GM12892 (cell line): ENCODE measurements around the gene DHRS13.

ENCODE experiments used
- POLR2AphosphoS5 ChIP-seq: IDR thresholded peaks from 2 replicates; pipeline ENCODE4 v1.6.1; 2011; ENCODE audit warnings: low read depth, low read length, control low read depth
- TAF1 ChIP-seq: IDR thresholded peaks from 2 replicates; pipeline ENCODE4 v1.6.1; 2011; ENCODE audit warnings: low read depth, mild to moderate bottlenecking, control low read depth, low read length, borderline replicate concordance

DNA sequence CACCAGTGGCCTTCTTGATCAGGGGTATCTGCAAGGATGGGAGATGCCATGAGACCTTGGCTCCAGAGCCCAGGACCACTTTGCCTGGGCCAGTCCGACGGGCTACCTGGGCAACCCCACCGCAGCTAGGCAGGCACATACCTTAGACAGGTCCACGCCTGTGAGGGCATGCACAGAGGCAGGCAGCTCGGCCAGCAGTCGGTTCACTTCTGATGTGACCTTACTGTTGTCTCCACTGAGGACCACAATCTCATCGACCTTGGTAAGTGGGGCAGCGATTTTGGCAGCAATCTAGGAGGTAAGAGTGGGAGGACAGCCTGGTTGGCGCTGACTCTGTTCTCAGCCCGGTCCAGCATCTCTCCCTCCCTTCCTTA is 22.3 kb downstream of the DHRS13 start:
- no peak for TF ChIP-seq TAF1
- TF ChIP-seq POLR2AphosphoS5, result no peak
